Gastroesophageal sphincter (tissue), 3 donors: ENCODE results near the gene MRAP2.

Experiments used
- POLR2A ChIP-seq, 2 donors: fragments of 450-650 bp; IDR thresholded peaks; one replicate each; pipeline ENCODE4 v1.6.1; 2017; ENCODE audit warnings: antibody characterized with exemption in 2 of 2, mild to moderate bottlenecking in 2 of 2, moderate library complexity in 1 of 2
- TF ChIP-seq, protein P1 (sequence below), 4 experiments: fragments of 200-600 bp in 2 of 4; fragments of 450-650 bp in 2 of 4; sonication (generic) in 1 of 4; IDR thresholded peaks; one replicate each; pipeline ENCODE4 v1.5.1; 2017 to 2019; ENCODE audit warnings: antibody characterized with exemption in 4 of 4, mild to moderate bottlenecking in 2 of 4, moderate library complexity in 2 of 4

- TF ChIP-seq, protein P1, sequence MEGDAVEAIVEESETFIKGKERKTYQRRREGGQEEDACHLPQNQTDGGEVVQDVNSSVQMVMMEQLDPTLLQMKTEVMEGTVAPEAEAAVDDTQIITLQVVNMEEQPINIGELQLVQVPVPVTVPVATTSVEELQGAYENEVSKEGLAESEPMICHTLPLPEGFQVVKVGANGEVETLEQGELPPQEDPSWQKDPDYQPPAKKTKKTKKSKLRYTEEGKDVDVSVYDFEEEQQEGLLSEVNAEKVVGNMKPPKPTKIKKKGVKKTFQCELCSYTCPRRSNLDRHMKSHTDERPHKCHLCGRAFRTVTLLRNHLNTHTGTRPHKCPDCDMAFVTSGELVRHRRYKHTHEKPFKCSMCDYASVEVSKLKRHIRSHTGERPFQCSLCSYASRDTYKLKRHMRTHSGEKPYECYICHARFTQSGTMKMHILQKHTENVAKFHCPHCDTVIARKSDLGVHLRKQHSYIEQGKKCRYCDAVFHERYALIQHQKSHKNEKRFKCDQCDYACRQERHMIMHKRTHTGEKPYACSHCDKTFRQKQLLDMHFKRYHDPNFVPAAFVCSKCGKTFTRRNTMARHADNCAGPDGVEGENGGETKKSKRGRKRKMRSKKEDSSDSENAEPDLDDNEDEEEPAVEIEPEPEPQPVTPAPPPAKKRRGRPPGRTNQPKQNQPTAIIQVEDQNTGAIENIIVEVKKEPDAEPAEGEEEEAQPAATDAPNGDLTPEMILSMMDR (IDR thresholded peaks at IDR 0.05) = no peak
- no peak for TF ChIP-seq POLR2A (IDR thresholded peaks at IDR 0.05)
Observed at GRCh38 chr6:84033523-84034451, at the start of gene MRAP2.
